ENCODE data around the gene ABO.
"Not testable (repeated sequence)": the region's sequence is repeated elsewhere in the genome, so short reads cannot be mapped to it uniquely, and the experiment has no call there.

ABO gene

GRCh38 chr9:133275105-133276000 lies at the start of gene ABO:
Gene ABO, minus strand, starts transcription at chr9:133275201.
- in situ Hi-C loops (cut with HindIII; ENCODE audit: low pct_unique_long_range_greater_than_20kb, low sequenced_read_pairs), result no loop called here
- DNase-seq (ENCODE audit: low read depth in 1 of 2, low spot score in 1 of 2), result no peak

GRCh38 chr9:133323991-133324703 lies 49.1 kb upstream of the ABO start:
- no peak for TF ChIP-seq JUND (IDR thresholded peaks at IDR 0.05; ENCODE audit: low read depth)
- in situ Hi-C loops (cut with HindIII; ENCODE audit: low pct_unique_long_range_greater_than_20kb, low sequenced_read_pairs), result no loop called here
- DNase-seq (ENCODE audit: low read depth in 1 of 2, low spot score in 1 of 2), result no peak

More at GRCh38 chr9:133275105-133276000, at the start of gene ABO:
- no peak for TF ChIP-seq JUND (IDR thresholded peaks at IDR 0.05; ENCODE audit: low read depth)

- no peak for DNase-seq (ENCODE audit: low read depth in 1 of 2, low spot score in 1 of 2)
- no peak for TF ChIP-seq JUND (IDR thresholded peaks at IDR 0.05; ENCODE audit: low read depth)
- in situ Hi-C loops (cut with HindIII; ENCODE audit: low pct_unique_long_range_greater_than_20kb, low sequenced_read_pairs), result no loop called here
These were observed 48.2 kb upstream of the ABO start for GRCh38 chr9:133323211-133323610.

- in situ Hi-C loops (cut with HindIII; ENCODE audit: low pct_unique_long_range_greater_than_20kb, low sequenced_read_pairs), result no loop called here
- TF ChIP-seq JUND (IDR thresholded peaks at IDR 0.05; ENCODE audit: low read depth), result no peak
- no peak for DNase-seq (ENCODE audit: low read depth in 1 of 2, low spot score in 1 of 2)
These were observed 47.7 kb upstream of the ABO start for GRCh38 chr9:133322701-133323100.

- in situ Hi-C loops (cut with HindIII; ENCODE audit: low pct_unique_long_range_greater_than_20kb, low sequenced_read_pairs), result no loop called here
- no peak for DNase-seq (ENCODE audit: low read depth in 1 of 2, low spot score in 1 of 2)
- TF ChIP-seq JUND (IDR thresholded peaks at IDR 0.05; ENCODE audit: low read depth), result no peak
These were observed 46.5 kb upstream of the ABO start for GRCh38 chr9:133321411-133321935.

GRCh38 chr9:133320421-133320881 lies 45.5 kb upstream of the ABO start:
- in situ Hi-C loops (cut with HindIII; ENCODE audit: low pct_unique_long_range_greater_than_20kb, low sequenced_read_pairs), result no loop called here
- TF ChIP-seq JUND (IDR thresholded peaks at IDR 0.05; ENCODE audit: low read depth), result no peak
- no peak for DNase-seq (ENCODE audit: low read depth in 1 of 2, low spot score in 1 of 2)

GRCh38 chr9:133317551-133317950 lies 42.5 kb upstream of the ABO start:
- in situ Hi-C loops (cut with HindIII; ENCODE audit: low pct_unique_long_range_greater_than_20kb, low sequenced_read_pairs); DNase-seq (ENCODE audit: low read depth in 1 of 2, low spot score in 1 of 2): not testable (repeated sequence)

- no peak for TF ChIP-seq JUND (IDR thresholded peaks at IDR 0.05; ENCODE audit: low read depth)
- no peak for DNase-seq (ENCODE audit: low read depth in 1 of 2, low spot score in 1 of 2)
- in situ Hi-C loops (cut with HindIII; ENCODE audit: low pct_unique_long_range_greater_than_20kb, low sequenced_read_pairs), result no loop called here
These were observed 41.0 kb upstream of the ABO start for GRCh38 chr9:133315997-133316396.

GRCh38 chr9:133309608-133310007 lies 34.6 kb upstream of the ABO start:
- TF ChIP-seq JUND (IDR thresholded peaks at IDR 0.05; ENCODE audit: low read depth), result no peak
- in situ Hi-C loops (cut with HindIII; ENCODE audit: low pct_unique_long_range_greater_than_20kb, low sequenced_read_pairs), result no loop called here
- DNase-seq (ENCODE audit: low read depth in 1 of 2, low spot score in 1 of 2), result no peak

- no peak for TF ChIP-seq JUND (IDR thresholded peaks at IDR 0.05; ENCODE audit: low read depth)
- no peak for DNase-seq (ENCODE audit: low read depth in 1 of 2, low spot score in 1 of 2)
- in situ Hi-C loops (cut with HindIII; ENCODE audit: low pct_unique_long_range_greater_than_20kb, low sequenced_read_pairs), result no loop called here
These were observed 32.3 kb upstream of the ABO start for GRCh38 chr9:133307301-133307700.

- in situ Hi-C loops (cut with HindIII; ENCODE audit: low pct_unique_long_range_greater_than_20kb, low sequenced_read_pairs), result no loop called here
- TF ChIP-seq JUND (IDR thresholded peaks at IDR 0.05; ENCODE audit: low read depth), result no peak
- no peak for DNase-seq (ENCODE audit: low read depth in 1 of 2, low spot score in 1 of 2)
These were observed 31.5 kb upstream of the ABO start for GRCh38 chr9:133306242-133307204.

GRCh38 chr9:133305731-133306130 lies 30.7 kb upstream of the ABO start:
- TF ChIP-seq JUND (IDR thresholded peaks at IDR 0.05; ENCODE audit: low read depth), result no peak
- no peak for DNase-seq (ENCODE audit: low read depth in 1 of 2, low spot score in 1 of 2)
- in situ Hi-C loops (cut with HindIII; ENCODE audit: low pct_unique_long_range_greater_than_20kb, low sequenced_read_pairs), result no loop called here
